Sigmoid colon (tissue), 7 donors: ENCODE measurements around the gene LAMC1. TPM values are rescaled to one million over a fixed set of nuclear protein-coding genes. Genes with fewer than 3 reads are reported as not detected.

Experiments used
- DNase-seq: peaks from one replicate; pipeline ENCODE4 v3.0.0-alpha.2; 2019
- H3K27ac ChIP-seq, 4 donors: fragments of 200-600 bp; sonication (generic); one replicate each; pipeline ENCODE4 v1.5.1; 2016 to 2019; ENCODE audit warnings: mild to moderate bottlenecking in 1 of 4
- H3K27me3 ChIP-seq, 3 donors: fragments of 200-600 bp; sonication (generic); one replicate each; pipeline ENCODE4 v1.5.1; 2019; ENCODE audit warnings: mild to moderate bottlenecking in 1 of 3
- H3K36me3 ChIP-seq, 4 donors: fragments of 200-600 bp; sonication (generic); one replicate each; pipeline ENCODE4 v1.5.1; 2016 to 2019
- H3K4me1 ChIP-seq, 4 donors: fragments of 200-600 bp; sonication (generic); one replicate each; pipeline ENCODE4 v1.5.1; 2017 to 2019
- H3K4me3 ChIP-seq, 4 donors: fragments of 200-600 bp; sonication (generic); one replicate each; pipeline ENCODE4 v1.5.1; 2017 to 2019; ENCODE audit warnings: mild to moderate bottlenecking in 2 of 4, moderate library complexity in 1 of 4
- H3K9me3 ChIP-seq, 4 donors: fragments of 200-600 bp in 3 of 4; sonication (generic) in 3 of 4; one replicate each; pipeline versions ENCODE4 v1.5.1 to v1.6.1; 2013 to 2019
- EP300 ChIP-seq, 4 donors: sonication (generic); formaldehyde crosslinking; IDR thresholded peaks; one replicate each; pipeline ENCODE4 v1.6.1; 2017; ENCODE audit warnings: antibody characterized with exemption in 4 of 4
- POLR2A ChIP-seq, 2 donors: fragments of 450-650 bp; IDR thresholded peaks; one replicate each; pipeline ENCODE4 v1.6.1; 2016; ENCODE audit warnings: antibody characterized with exemption in 2 of 2, mild to moderate bottlenecking in 2 of 2, moderate library complexity in 2 of 2
- POLR2AphosphoS5 ChIP-seq, 4 donors: sonication (generic); formaldehyde crosslinking; IDR thresholded peaks; one replicate each; pipeline ENCODE4 v1.6.1; 2017; ENCODE audit warnings: antibody characterized with exemption in 4 of 4
- WGBS, 2 donors: extraction: QIAGEN DNeasy Blood & Tissue Kit; methylation state at CpG; one replicate each; pipeline ENCODE4 v1.1.7; 2013; 5-methylcytosine and 5-hydroxymethylcytosine counted together
- intact Hi-C: fragments of 100-400 bp; cut with DNase I; formaldehyde crosslinking; loops from one replicate; pipeline ENCODE4 v1.15.1; 2023
- polyA plus RNA-seq, 3 donors: library from polyadenylated mRNA; stranded (reverse); fragments of 200-250 nt; gene quantifications; one replicate each; pipeline ENCODE4 v1.2.3, GENCODE V29; 2013
- total RNA-seq, 4 donors: library from RNA; depleted of rRNA; stranded (reverse); fragments of >200 nt; gene quantifications; one replicate each; pipeline ENCODE4 v1.1.0, GENCODE V29; 2016
- TF ChIP-seq, protein P1 (sequence below), 4 experiments: fragments of 450-650 bp in 3 of 4; fragments of 200-600 bp in 1 of 4; IDR thresholded peaks; one replicate each; pipeline ENCODE4 v1.5.1; 2016 to 2019; ENCODE audit warnings: antibody characterized with exemption in 4 of 4, mild to moderate bottlenecking in 3 of 4, moderate library complexity in 2 of 4
- donor health status: healthy with polysubstance abuse.
- donor health status: Bipolar disorder and iron deficiency.
- donor health status: healthy.

Gene LAMC1
- total and polyA plus RNA-seq, 7 donors = 3.5 to 542 (median 269) TPM

DNA sequence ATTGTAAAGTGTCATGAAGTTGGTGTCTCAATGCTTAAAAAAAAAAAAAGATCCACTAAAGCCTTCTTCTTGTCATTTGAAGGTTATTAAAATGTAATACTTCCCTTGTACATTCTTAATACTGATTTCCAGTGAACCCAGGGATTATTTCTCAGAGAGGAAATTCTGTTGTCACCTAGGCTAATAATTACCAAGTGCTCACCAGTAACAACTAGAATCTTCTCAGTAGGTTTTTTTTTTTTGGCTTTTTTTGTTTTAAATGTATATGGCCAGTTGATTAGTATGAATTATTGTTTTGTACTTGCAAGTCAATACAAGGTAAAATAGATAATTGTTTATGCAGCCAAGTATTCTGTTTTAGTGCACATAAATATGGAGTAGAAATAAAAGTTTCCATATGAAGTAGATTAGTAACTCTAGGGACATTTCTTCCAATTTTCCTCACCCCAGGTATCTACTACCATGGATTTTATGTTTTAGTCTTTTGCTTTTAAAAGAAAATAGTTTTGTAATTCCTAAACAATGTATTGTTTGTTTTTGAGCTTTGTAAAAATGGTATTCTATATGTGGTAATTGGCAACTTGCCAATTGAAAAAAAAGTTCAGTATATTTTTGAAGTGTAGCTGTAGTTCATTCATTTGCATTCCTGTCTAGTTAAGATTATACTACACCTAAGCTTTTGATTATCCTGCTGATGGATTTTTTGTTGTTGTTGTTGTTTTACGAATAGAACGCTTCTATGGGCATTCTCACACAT, 21.9 kb downstream of the LAMC1 start:
- WGBS, 2 donors = 97 to 98% methylated on average over 2 of the region's 2 CpGs
- no peak for DNase-seq
- Histone ChIP-seq H3K36me3 (no peaks in the 10 kb centered on the region), H3K9me3 (no peaks in the 10 kb centered on the region), H3K27me3 (no peaks in the 10 kb centered on the region), H3K4me1 (peaks cover 0 to 91% (median 78%) of the 10 kb centered on the region in 4 donors), H3K4me3 (no peak overlapping the region), H3K27ac (peak overlapping the region; percentile 49 to 72 (median 63))
- TF ChIP-seq POLR2AphosphoS5 (IDR thresholded peaks at IDR 0.05) = peak in 2 of 4 donors; percentile 6 to 37
- TF ChIP-seq, protein P1, sequence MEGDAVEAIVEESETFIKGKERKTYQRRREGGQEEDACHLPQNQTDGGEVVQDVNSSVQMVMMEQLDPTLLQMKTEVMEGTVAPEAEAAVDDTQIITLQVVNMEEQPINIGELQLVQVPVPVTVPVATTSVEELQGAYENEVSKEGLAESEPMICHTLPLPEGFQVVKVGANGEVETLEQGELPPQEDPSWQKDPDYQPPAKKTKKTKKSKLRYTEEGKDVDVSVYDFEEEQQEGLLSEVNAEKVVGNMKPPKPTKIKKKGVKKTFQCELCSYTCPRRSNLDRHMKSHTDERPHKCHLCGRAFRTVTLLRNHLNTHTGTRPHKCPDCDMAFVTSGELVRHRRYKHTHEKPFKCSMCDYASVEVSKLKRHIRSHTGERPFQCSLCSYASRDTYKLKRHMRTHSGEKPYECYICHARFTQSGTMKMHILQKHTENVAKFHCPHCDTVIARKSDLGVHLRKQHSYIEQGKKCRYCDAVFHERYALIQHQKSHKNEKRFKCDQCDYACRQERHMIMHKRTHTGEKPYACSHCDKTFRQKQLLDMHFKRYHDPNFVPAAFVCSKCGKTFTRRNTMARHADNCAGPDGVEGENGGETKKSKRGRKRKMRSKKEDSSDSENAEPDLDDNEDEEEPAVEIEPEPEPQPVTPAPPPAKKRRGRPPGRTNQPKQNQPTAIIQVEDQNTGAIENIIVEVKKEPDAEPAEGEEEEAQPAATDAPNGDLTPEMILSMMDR (IDR thresholded peaks at IDR 0.05) = no peak
- intact Hi-C loops = no loop called here

DNA sequence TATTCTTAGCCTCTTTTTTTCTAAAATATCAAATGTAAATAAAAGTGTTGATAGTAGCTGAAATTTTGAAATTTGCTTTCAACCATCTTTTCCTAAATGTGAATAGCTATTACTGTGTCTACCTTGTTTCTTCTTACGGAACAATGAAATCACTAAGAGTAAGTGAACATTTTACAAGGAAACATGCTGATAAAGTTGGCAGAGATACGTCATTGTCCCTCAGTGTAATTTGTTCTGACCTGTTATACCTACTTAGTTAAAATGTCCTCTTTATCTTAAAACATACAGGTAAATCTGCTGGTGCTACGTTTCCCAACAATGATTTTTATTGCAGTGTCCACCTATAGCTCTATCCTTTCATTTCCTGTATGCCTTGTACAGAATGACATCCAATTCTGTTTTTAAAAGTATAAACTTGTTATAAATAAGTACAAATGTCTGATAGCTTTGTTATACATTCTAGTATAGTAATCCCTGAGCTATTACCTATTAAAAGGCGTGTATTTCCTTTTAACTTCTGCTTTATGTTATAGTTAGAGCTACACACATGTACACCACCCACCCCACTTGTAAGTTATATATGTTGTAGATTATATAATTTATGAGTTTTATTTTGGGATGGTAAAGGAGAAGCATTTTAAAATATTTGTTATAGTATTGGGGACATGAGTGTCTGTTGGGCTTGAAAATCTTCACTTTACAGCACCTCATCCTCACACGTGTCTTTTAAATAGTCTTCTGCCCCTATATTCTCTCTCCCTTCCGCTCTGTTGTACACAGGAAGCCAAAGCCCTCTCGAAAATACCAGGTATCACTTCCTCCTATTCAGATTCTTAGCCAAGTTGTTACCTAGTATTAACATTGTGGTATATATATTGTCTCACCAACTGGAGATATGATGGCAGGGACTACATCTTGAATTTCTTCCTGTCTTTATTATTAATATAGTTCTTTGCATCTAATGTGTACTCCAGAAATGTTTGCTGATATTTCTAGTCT, 25.2 kb downstream of the LAMC1 start:
- Histone ChIP-seq H3K36me3 (no peaks in the 10 kb centered on the region), H3K9me3 (no peaks in the 10 kb centered on the region), H3K4me1 (peaks cover 0 to 83% (median 72%) of the 10 kb centered on the region in 4 donors), H3K27me3 (no peaks in the 10 kb centered on the region), H3K27ac (peak overlapping the region in 3 of 4 donors; percentile 12 to 72 (median 34)), H3K4me3 (no peak overlapping the region)
- TF ChIP-seq POLR2A (IDR thresholded peaks at IDR 0.05) = no peak
- no peak for TF ChIP-seq POLR2AphosphoS5 (IDR thresholded peaks at IDR 0.05)
- no peak for TF ChIP-seq EP300 (IDR thresholded peaks at IDR 0.05)
- TF ChIP-seq, protein P1 (IDR thresholded peaks at IDR 0.05) = no peak
- DNase-seq = no peak
- 70 to 77% methylated on average over 7 of the region's 7 CpGs for WGBS, 2 donors
- intact Hi-C loops = no loop called here

DNA sequence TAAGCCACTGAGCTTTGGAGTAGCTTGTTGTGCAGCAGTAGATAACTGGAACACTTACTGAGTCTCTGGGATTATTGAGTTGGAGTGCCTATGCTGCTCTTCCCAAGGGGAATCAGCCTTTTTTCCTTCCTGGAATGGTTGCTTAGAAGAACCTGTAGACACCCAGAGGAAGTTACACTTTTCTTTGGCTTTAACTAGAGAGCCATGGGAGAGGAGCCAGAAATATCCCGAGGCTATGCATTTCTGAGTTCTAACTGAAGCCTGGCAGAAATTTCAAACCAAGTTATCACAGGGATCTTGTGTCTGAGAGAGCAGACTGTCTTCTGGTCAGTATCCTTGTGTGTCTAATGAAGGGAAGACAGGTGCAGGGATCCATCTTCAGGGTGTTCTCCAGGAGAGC, 28.3 kb downstream of the LAMC1 start:
- Histone ChIP-seq H3K27me3 (no peaks in the 10 kb centered on the region), H3K9me3 (no peaks in the 10 kb centered on the region), H3K4me1 (peaks cover 0 to 76% (median 65%) of the 10 kb centered on the region in 4 donors), H3K4me3 (no peak overlapping the region), H3K36me3 (no peaks in the 10 kb centered on the region), H3K27ac (peak overlapping the region in 3 of 4 donors; percentile 9 to 24 (median 14))
- 78 to 90% methylated on average over 1 of the region's 1 CpG for WGBS, 2 donors
- intact Hi-C loops = no loop called here
- TF ChIP-seq POLR2A (IDR thresholded peaks at IDR 0.05) (no peak), EP300 (IDR thresholded peaks at IDR 0.05) (no peak), POLR2AphosphoS5 (IDR thresholded peaks at IDR 0.05) (no peak)
- TF ChIP-seq, protein P1 (IDR thresholded peaks at IDR 0.05) = no peak
- no peak for DNase-seq

DNA sequence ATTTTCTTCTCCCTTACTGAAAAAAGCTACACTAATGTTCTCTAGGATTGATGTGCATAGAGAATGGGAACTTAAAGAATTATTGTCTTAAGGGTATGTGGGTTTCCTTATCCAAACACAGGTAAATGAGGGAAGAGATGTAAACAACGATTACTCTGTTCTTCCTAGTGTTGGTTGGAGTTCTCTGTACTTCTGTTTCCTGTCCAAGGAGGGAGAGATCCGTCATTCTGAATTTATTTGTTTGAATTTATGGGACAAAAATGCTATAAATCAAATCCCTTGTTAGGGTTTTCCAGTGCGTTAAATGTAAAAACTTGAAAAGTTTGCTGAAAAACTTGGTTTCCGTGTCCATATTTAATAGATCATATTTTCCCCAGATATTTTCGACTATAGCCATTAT, 29.6 kb downstream of the LAMC1 start:
- intact Hi-C loops = no loop called here
- peaks cover 0 to 76% (median 68%) of the 10 kb centered on the region in 4 donors for H3K4me1 ChIP-seq
- WGBS, 2 donors = 68 to 77% methylated on average over 5 of the region's 5 CpGs

More for the DNA sequence above, 29.6 kb downstream of the LAMC1 start:
- no peak overlapping the region for H3K4me3 ChIP-seq
- no peak overlapping the region for H3K27ac ChIP-seq
- H3K27me3 ChIP-seq = no peaks in the 10 kb centered on the region
- DNase-seq = no peak
- no peaks in the 10 kb centered on the region for H3K9me3 ChIP-seq
- TF ChIP-seq EP300 (IDR thresholded peaks at IDR 0.05) = no peak
- TF ChIP-seq, protein P1 (IDR thresholded peaks at IDR 0.05) = no peak
- TF ChIP-seq POLR2A (IDR thresholded peaks at IDR 0.05) = no peak
- TF ChIP-seq POLR2AphosphoS5 (IDR thresholded peaks at IDR 0.05) = no peak
- H3K36me3 ChIP-seq = no peaks in the 10 kb centered on the region
